Body of pancreas (tissue), 4 donors: Measurements from ENCODE around the gene GPR89B.

Experiments used
- CTCF ChIP-seq, 7 experiments: fragments of 450-650 bp in 4 of 7; fragments of 200-600 bp in 3 of 7; sonication (generic) in 3 of 7; IDR thresholded peaks; one replicate each; pipeline ENCODE4 v1.5.1; 2016 to 2019; ENCODE audit warnings: antibody characterized with exemption in 7 of 7
- POLR2A ChIP-seq, 3 donors: fragments of 450-650 bp; IDR thresholded peaks; one replicate each; pipeline ENCODE4 v1.6.1; 2016; ENCODE audit warnings: antibody characterized with exemption in 3 of 3, mild to moderate bottlenecking in 2 of 3

GRCh38 chr1:148010527-148010926, 82.3 kb downstream of the GPR89B start:
- no peak for TF ChIP-seq CTCF (IDR thresholded peaks at IDR 0.05)
- TF ChIP-seq POLR2A (IDR thresholded peaks at IDR 0.05), result no peak
